ENCODE measurements around the gene SLC4A1AP. TPM values are rescaled to one million over a fixed set of nuclear protein-coding genes. Genes with fewer than 3 reads are reported as not detected.

Gene SLC4A1AP
- total RNA-seq, 1 experiment from 2014 or later: 29.1 TPM

DNA sequence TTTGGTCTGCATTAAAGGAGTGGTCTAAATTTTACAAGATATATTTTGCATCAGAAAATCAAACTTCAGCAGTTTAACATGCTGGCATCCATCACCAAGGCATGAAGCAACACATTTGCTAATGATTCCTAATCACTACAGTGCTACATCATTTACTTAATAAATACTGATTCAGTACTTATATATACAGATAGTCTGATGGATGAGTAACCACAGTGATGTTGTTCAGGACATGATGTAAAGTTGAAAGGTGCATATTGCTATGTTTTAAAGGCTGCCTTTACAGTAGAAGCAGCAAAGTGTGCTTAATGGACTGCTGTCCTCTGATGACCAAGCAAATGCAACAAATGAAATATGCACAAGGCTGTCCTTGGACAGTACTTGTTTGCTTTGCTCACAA, 11.3 kb upstream of the SLC4A1AP start:
- Histone ChIP-seq H3F3A (ENCODE audit: low read length, unreplicated experiment) (no peaks in the 10 kb centered on the region), H3K4me3 (ENCODE audit: low read length) (no peak overlapping the region), H3K79me2 (ENCODE audit: low read length) (no peaks in the 10 kb centered on the region), H3K36me3 (ENCODE audit: low read depth, low read length) (peaks cover 58% of the 10 kb centered on the region; the same call in 1 of the 2 replicates), H3K9me3 (ENCODE audit: low read length) (no peaks in the 10 kb centered on the region), H3K4me2 (ENCODE audit: low read length) (peak overlapping the region; percentile 36), H4K20me1 (ENCODE audit: low read length) (no peaks in the 10 kb centered on the region), H3K4me1 (ENCODE audit: insufficient read depth, low read length) (peaks cover 38% of the 10 kb centered on the region), H3K9ac (ENCODE audit: low read length) (no peak overlapping the region), H3K9me2 (replicated peaks; ENCODE audit: low read length) (no peaks in the 10 kb centered on the region), H3K27ac (ENCODE audit: low read length) (peak overlapping the region; percentile 55), H2AFZ (ENCODE audit: low read length) (no peak overlapping the region), H3K27me3 (ENCODE audit: low read length) (no peaks in the 10 kb centered on the region)
- BruUV-seq (replicated peaks): no TSS peak
- no peak for DNase-seq
- ChIA-PET CTCF (interaction anchor here (0.6 to 0.7 kb wide), 2 partner anchors 24 to 219 kb away, joined by 3 read pairs; no protein-coding TSS in a partner anchor), POLR2A (ENCODE audit: unreplicated experiment) (no interaction called here)
- ATAC-seq: peak; percentile 6
- TF ChIP-seq EZH2phosphoT487 (IDR thresholded peaks at IDR 0.05; ENCODE audit: borderline replicate concordance, low read length) (no peak), EZH2 (IDR thresholded peaks at IDR 0.05; ENCODE audit: low read length, unreplicated experiment) (no peak)
- TF ChIP-seq, protein P1, sequence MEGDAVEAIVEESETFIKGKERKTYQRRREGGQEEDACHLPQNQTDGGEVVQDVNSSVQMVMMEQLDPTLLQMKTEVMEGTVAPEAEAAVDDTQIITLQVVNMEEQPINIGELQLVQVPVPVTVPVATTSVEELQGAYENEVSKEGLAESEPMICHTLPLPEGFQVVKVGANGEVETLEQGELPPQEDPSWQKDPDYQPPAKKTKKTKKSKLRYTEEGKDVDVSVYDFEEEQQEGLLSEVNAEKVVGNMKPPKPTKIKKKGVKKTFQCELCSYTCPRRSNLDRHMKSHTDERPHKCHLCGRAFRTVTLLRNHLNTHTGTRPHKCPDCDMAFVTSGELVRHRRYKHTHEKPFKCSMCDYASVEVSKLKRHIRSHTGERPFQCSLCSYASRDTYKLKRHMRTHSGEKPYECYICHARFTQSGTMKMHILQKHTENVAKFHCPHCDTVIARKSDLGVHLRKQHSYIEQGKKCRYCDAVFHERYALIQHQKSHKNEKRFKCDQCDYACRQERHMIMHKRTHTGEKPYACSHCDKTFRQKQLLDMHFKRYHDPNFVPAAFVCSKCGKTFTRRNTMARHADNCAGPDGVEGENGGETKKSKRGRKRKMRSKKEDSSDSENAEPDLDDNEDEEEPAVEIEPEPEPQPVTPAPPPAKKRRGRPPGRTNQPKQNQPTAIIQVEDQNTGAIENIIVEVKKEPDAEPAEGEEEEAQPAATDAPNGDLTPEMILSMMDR (conservative IDR thresholded peaks at IDR 0.05; ENCODE audit: low read depth, low read length): no peak
- intact Hi-C loops (cut with micrococcal nuclease): loop anchor here (10.0 kb wide), 1 partner anchor 248 kb away; the partner anchor contains the start of gene PPM1G

- intact Hi-C loops (cut with micrococcal nuclease): loop anchor here (10.0 kb wide), 1 partner anchor 248 kb away; the partner anchor contains the start of gene PPM1G
- Histone ChIP-seq H3K9ac (ENCODE audit: low read length) (no peak overlapping the region), H3K36me3 (ENCODE audit: low read depth, low read length) (peaks cover 54% of the 10 kb centered on the region; the same call in 1 of the 2 replicates), H3K4me3 (ENCODE audit: low read length) (no peak overlapping the region), H3F3A (ENCODE audit: low read length, unreplicated experiment) (no peaks in the 10 kb centered on the region), H4K20me1 (ENCODE audit: low read length) (no peaks in the 10 kb centered on the region), H3K79me2 (ENCODE audit: low read length) (no peaks in the 10 kb centered on the region), H2AFZ (ENCODE audit: low read length) (no peak overlapping the region), H3K4me2 (ENCODE audit: low read length) (peak overlapping the region; percentile 36), H3K9me3 (ENCODE audit: low read length) (no peaks in the 10 kb centered on the region), H3K27ac (ENCODE audit: low read length) (peak overlapping the region; percentile 75), H3K27me3 (ENCODE audit: low read length) (no peaks in the 10 kb centered on the region), H3K9me2 (replicated peaks; ENCODE audit: low read length) (no peaks in the 10 kb centered on the region), H3K4me1 (ENCODE audit: insufficient read depth, low read length) (peaks cover 38% of the 10 kb centered on the region)
- DNase-seq (peak; percentile 66), ATAC-seq (peak; percentile 70)
- no peak for TF ChIP-seq EZH2 (IDR thresholded peaks at IDR 0.05; ENCODE audit: low read length, unreplicated experiment)
- no peak for TF ChIP-seq EZH2phosphoT487 (IDR thresholded peaks at IDR 0.05; ENCODE audit: borderline replicate concordance, low read length)
- TF ChIP-seq, protein P1 (conservative IDR thresholded peaks at IDR 0.05; ENCODE audit: low read depth, low read length): no peak
- BruUV-seq (replicated peaks): no TSS peak
- POLR2A ChIA-PET (ENCODE audit: unreplicated experiment): interaction anchor here (0.6 kb wide), 1 partner anchor 737 kb away, joined by 4 read pairs; no protein-coding TSS in a partner anchor
- CTCF ChIA-PET: interaction anchor here (0.6 to 0.7 kb wide), 2 partner anchors 25 to 219 kb away, joined by 3 read pairs; no protein-coding TSS in a partner anchor
These were observed 10.9 kb upstream of the SLC4A1AP start for GRCh38 chr2:27652790-27653189.

GRCh38 chr2:27653397-27653796, 10.3 kb upstream of the SLC4A1AP start:
- peaks cover 38% of the 10 kb centered on the region for H3K4me1 ChIP-seq (ENCODE audit: insufficient read depth, low read length)
- H3K9ac ChIP-seq (ENCODE audit: low read length): no peak overlapping the region
- ChIA-PET POLR2A (ENCODE audit: unreplicated experiment) (interaction anchor here (0.6 kb wide), 1 partner anchor 737 kb away, joined by 4 read pairs; no protein-coding TSS in a partner anchor), CTCF (no interaction called here)
- H3K4me3 ChIP-seq (ENCODE audit: low read length): no peak overlapping the region
- H3K79me2 ChIP-seq (ENCODE audit: low read length): peaks cover 1% of the 10 kb centered on the region; the same call in 1 of the 2 replicates
- peaks cover 49% of the 10 kb centered on the region; the same call in 1 of the 2 replicates for H3K36me3 ChIP-seq (ENCODE audit: low read depth, low read length)
- no peaks in the 10 kb centered on the region for H3K27me3 ChIP-seq (ENCODE audit: low read length)
- DNase-seq (peak; percentile 18), ATAC-seq (peak; percentile 21)
- no peak overlapping the region for H2AFZ ChIP-seq (ENCODE audit: low read length)
- H3K9me2 ChIP-seq (replicated peaks; ENCODE audit: low read length): no peaks in the 10 kb centered on the region
- H3F3A ChIP-seq (ENCODE audit: low read length, unreplicated experiment): no peaks in the 10 kb centered on the region
- peak overlapping the region; percentile 75 for H3K27ac ChIP-seq (ENCODE audit: low read length)
- no peaks in the 10 kb centered on the region for H3K9me3 ChIP-seq (ENCODE audit: low read length)
- H4K20me1 ChIP-seq (ENCODE audit: low read length): no peaks in the 10 kb centered on the region
- intact Hi-C loops (cut with micrococcal nuclease): loop anchor here (10.0 kb wide), 1 partner anchor 249 kb away; the partner anchor contains the start of gene PPM1G
- peak overlapping the region; percentile 36 for H3K4me2 ChIP-seq (ENCODE audit: low read length)
- BruUV-seq (replicated peaks): TSS peak; percentile 14
- TF ChIP-seq EZH2phosphoT487 (IDR thresholded peaks at IDR 0.05; ENCODE audit: borderline replicate concordance, low read length) (no peak), EZH2 (IDR thresholded peaks at IDR 0.05; ENCODE audit: low read length, unreplicated experiment) (no peak)
- TF ChIP-seq, protein P1 (conservative IDR thresholded peaks at IDR 0.05; ENCODE audit: low read depth, low read length): no peak
